Right kidney (tissue), 9 donors: ENCODE measurements around the gene GFOD2.
"Not testable (repeated sequence)": the region's sequence is repeated elsewhere in the genome, so short reads cannot be mapped to it uniquely, and the experiment has no call there.

ENCODE experiments used
- DNase-seq: peaks from one replicate; pipeline ENCODE4 v3.0.0-alpha.2; 2016
- long read RNA-seq, 8 donors: transcript quantifications; one replicate each; lab custom pipeline, GENCODE V29; 2026

Gene GFOD2
- long read RNA-seq, donor 1, full-length matches to known transcripts, result 19 of 19 reads
- long read RNA-seq, donor 1, partial matches to known transcripts, result 0 of 19 reads
- long read RNA-seq, donor 1, other reads (novel, unspliced or antisense), result 0 of 19 reads
- long read RNA-seq, donor 2, full-length matches to known transcripts, result 7 of 7 reads
- long read RNA-seq, donor 2, partial matches to known transcripts, result 0 of 7 reads
- long read RNA-seq, donor 2, other reads (novel, unspliced or antisense), result 0 of 7 reads
- long read RNA-seq, donor 3, full-length matches to known transcripts, result 8 of 16 reads
- long read RNA-seq, donor 3, partial matches to known transcripts, result 8 of 16 reads
- long read RNA-seq, donor 3, other reads (novel, unspliced or antisense), result 0 of 16 reads
- long read RNA-seq, donor 4, full-length matches to known transcripts, result 17 of 26 reads
- long read RNA-seq, donor 4, partial matches to known transcripts, result 9 of 26 reads
- long read RNA-seq, donor 4, other reads (novel, unspliced or antisense), result 0 of 26 reads
- long read RNA-seq, donor 5, full-length matches to known transcripts, result 8 of 8 reads
- long read RNA-seq, donor 5, partial matches to known transcripts, result 0 of 8 reads
- long read RNA-seq, donor 5, other reads (novel, unspliced or antisense), result 0 of 8 reads
- long read RNA-seq, donor 6, full-length matches to known transcripts, result 12 of 12 reads
- long read RNA-seq, donor 6, partial matches to known transcripts, result 0 of 12 reads
- long read RNA-seq, donor 6, other reads (novel, unspliced or antisense), result 0 of 12 reads
- long read RNA-seq, donor 7, result 0 reads
- long read RNA-seq, donor 8, full-length matches to known transcripts, result 6 of 6 reads
- long read RNA-seq, donor 8, partial matches to known transcripts, result 0 of 6 reads
- long read RNA-seq, donor 8, other reads (novel, unspliced or antisense), result 0 of 6 reads

- peak; percentile 95 for DNase-seq
These were observed at the start of gene GFOD2 for GRCh38 chr16:67719048-67719777. GFOD2 (minus strand) TSS chr16:67719316; CDS start chr16:67685715, 33,601 bp downstream.

GRCh38 chr16:67767953-67768352 is 48.8 kb upstream of the GFOD2 start:
- DNase-seq, result no peak

GRCh38 chr16:67766291-67766690 is 47.2 kb upstream of the GFOD2 start:
- peak; percentile 28 for DNase-seq

GRCh38 chr16:67764158-67764667 is 45.1 kb upstream of the GFOD2 start:
- no peak for DNase-seq

GRCh38 chr16:67763066-67763465 is 44.0 kb upstream of the GFOD2 start:
- DNase-seq, result no peak

GRCh38 chr16:67762385-67762784 is 43.3 kb upstream of the GFOD2 start:
- no peak for DNase-seq

- DNase-seq, result no peak
These were observed 42.8 kb upstream of the GFOD2 start for GRCh38 chr16:67761924-67762323.

GRCh38 chr16:67760956-67761230 is 41.8 kb upstream of the GFOD2 start:
- no peak for DNase-seq

GRCh38 chr16:67760206-67760955 is 41.3 kb upstream of the GFOD2 start:
- no peak for DNase-seq

GRCh38 chr16:67758966-67759365 is 39.9 kb upstream of the GFOD2 start:
- DNase-seq, result no peak

- DNase-seq, result no peak
These were observed 38.9 kb upstream of the GFOD2 start for GRCh38 chr16:67758006-67758405.

GRCh38 chr16:67752641-67753040 is 33.5 kb upstream of the GFOD2 start:
- no peak for DNase-seq

- DNase-seq, result not testable (repeated sequence)
These were observed 32.2 kb upstream of the GFOD2 start for GRCh38 chr16:67751331-67751730.

- no peak for DNase-seq
These were observed 31.4 kb upstream of the GFOD2 start for GRCh38 chr16:67750466-67750865.

GRCh38 chr16:67749436-67750078 is 30.4 kb upstream of the GFOD2 start:
- no peak for DNase-seq

- DNase-seq, result no peak
These were observed 29.7 kb upstream of the GFOD2 start for GRCh38 chr16:67748834-67749233.

GRCh38 chr16:67746846-67747245 is 27.7 kb upstream of the GFOD2 start:
- no peak for DNase-seq

GRCh38 chr16:67741118-67741517 is 22.0 kb upstream of the GFOD2 start:
- no peak for DNase-seq

GRCh38 chr16:67740391-67740790 is 21.3 kb upstream of the GFOD2 start:
- no peak for DNase-seq

GRCh38 chr16:67736858-67737257 is 17.7 kb upstream of the GFOD2 start:
- DNase-seq, result no peak

- DNase-seq, result no peak
These were observed 15.7 kb upstream of the GFOD2 start for GRCh38 chr16:67734731-67735201.
